ENCODE results near the gene TMPRSS4.

Gene TMPRSS4

GRCh38 chr11:118153976-118154375 lies 77.1 kb downstream of the TMPRSS4 start:
- DNase-seq (ENCODE audit: low read depth in 3 of 3), result no peak

GRCh38 chr11:118154641-118155040 lies 77.8 kb downstream of the TMPRSS4 start:
- no peak for DNase-seq (ENCODE audit: low read depth in 3 of 3)

- no peak for DNase-seq (ENCODE audit: low read depth in 3 of 3)
These were observed 79.1 kb downstream of the TMPRSS4 start for GRCh38 chr11:118155776-118156530.

GRCh38 chr11:118156531-118157185 lies 79.8 kb downstream of the TMPRSS4 start:
- DNase-seq (ENCODE audit: low read depth in 3 of 3), result no peak

GRCh38 chr11:118157186-118157895 lies 80.5 kb downstream of the TMPRSS4 start:
- DNase-seq (ENCODE audit: low read depth in 3 of 3), result no peak

- DNase-seq (ENCODE audit: low read depth in 3 of 3), result no peak
These were observed 84.9 kb downstream of the TMPRSS4 start for GRCh38 chr11:118161786-118162185.

GRCh38 chr11:118162846-118163245 lies 86.0 kb downstream of the TMPRSS4 start:
- no peak for DNase-seq (ENCODE audit: low read depth in 3 of 3)

GRCh38 chr11:118163494-118163893 lies 86.6 kb downstream of the TMPRSS4 start:
- DNase-seq (ENCODE audit: low read depth in 3 of 3), result no peak

- no peak for DNase-seq (ENCODE audit: low read depth in 3 of 3)
These were observed 88.0 kb downstream of the TMPRSS4 start for GRCh38 chr11:118164885-118165284.

- no peak for DNase-seq (ENCODE audit: low read depth in 3 of 3)
These were observed 89.8 kb downstream of the TMPRSS4 start for GRCh38 chr11:118166641-118167040.

- no peak for DNase-seq (ENCODE audit: low read depth in 3 of 3)
These were observed 90.4 kb downstream of the TMPRSS4 start for GRCh38 chr11:118167253-118167652.

- DNase-seq (ENCODE audit: low read depth in 3 of 3), result no peak
These were observed 91.0 kb downstream of the TMPRSS4 start for GRCh38 chr11:118167906-118168305.

GRCh38 chr11:118168316-118168715 lies 91.4 kb downstream of the TMPRSS4 start:
- no peak for DNase-seq (ENCODE audit: low read depth in 3 of 3)

- DNase-seq (ENCODE audit: low read depth in 3 of 3), result no peak
These were observed 91.9 kb downstream of the TMPRSS4 start for GRCh38 chr11:118168751-118169150.

- no peak for DNase-seq (ENCODE audit: low read depth in 3 of 3)
These were observed 92.6 kb downstream of the TMPRSS4 start for GRCh38 chr11:118169300-118170140.

- DNase-seq (ENCODE audit: low read depth in 3 of 3), result no peak
These were observed 93.4 kb downstream of the TMPRSS4 start for GRCh38 chr11:118170231-118170630.

- DNase-seq (ENCODE audit: low read depth in 3 of 3), result no peak
These were observed 94.0 kb downstream of the TMPRSS4 start for GRCh38 chr11:118170882-118171268.
